Measurements from ENCODE around the gene ACOX3. TPM values are rescaled to one million over a fixed set of nuclear protein-coding genes. Genes with fewer than 3 reads are reported as not detected.

Gene ACOX3
- total and polyA plus RNA-seq, 9 of the 15 experiments (the other 6 are each of a cell fraction or from before 2014, with no cell fraction given): 0.68 to 7.3 (median 3.7) TPM

GRCh38 chr4:8439914-8440491 lies 520 bp downstream of the ACOX3 start (continued):
- TF ChIP-seq HDAC6 (IDR thresholded peaks at IDR 0.05; ENCODE audit: low read depth, low read length): no peak
- TF ChIP-seq MAFF (IDR thresholded peaks at IDR 0.05; ENCODE audit: low read length): no peak; the same call in 1 of the 2 replicates
- TF ChIP-seq TEAD1 (CRISPR knock-in tag; IDR thresholded peaks at IDR 0.05): no peak
- peak; percentile 60; the same call in 1 of the 2 replicates for TF ChIP-seq ATF4 (CRISPR knock-in tag; IDR thresholded peaks at IDR 0.05)
- TF ChIP-seq ZNF143 (CRISPR knock-in tag; IDR thresholded peaks at IDR 0.05): no peak
- TF ChIP-seq NELFE (IDR thresholded peaks at IDR 0.05; ENCODE audit: insufficient read depth, insufficient read length): no peak
- TF ChIP-seq ATF1 (CRISPR knock-in tag; IDR thresholded peaks at IDR 0.05): no peak
- TF ChIP-seq ATF1 (tag; IDR thresholded peaks at IDR 0.05): no peak
- no peak for TF ChIP-seq EWSR1 (IDR thresholded peaks at IDR 0.05; ENCODE audit: borderline replicate concordance, low read depth, partially characterized antibody)
- TF ChIP-seq RNF219 (CRISPR knock-in tag; IDR thresholded peaks at IDR 0.05): no peak
- no peak for TF ChIP-seq CCNT2 (IDR thresholded peaks at IDR 0.05; ENCODE audit: borderline replicate concordance, extremely low read depth, insufficient read length, low read depth, low read length)
- TF ChIP-seq GTF3C2 (IDR thresholded peaks at IDR 0.05; ENCODE audit: borderline replicate concordance, extremely low read depth, insufficient read length): no peak
- TF ChIP-seq MLLT1 (IDR thresholded peaks at IDR 0.05): 0 out of 4 replicates have a peak, but pooled peaks of 1 of the 2 experiments have one; percentile 18
- TF ChIP-seq CBFA2T2 (conservative IDR thresholded peaks at IDR 0.05): no peak
- TF ChIP-seq STAG1 (CRISPR knock-in tag; IDR thresholded peaks at IDR 0.05; ENCODE audit: borderline replicate concordance): no peak
- TF ChIP-seq ZNF239 (CRISPR knock-in tag; IDR thresholded peaks at IDR 0.05): no peak
- no peak for TF ChIP-seq NR4A1 (CRISPR knock-in tag; IDR thresholded peaks at IDR 0.05)
- no peak for TF ChIP-seq NR4A1 (tag; IDR thresholded peaks at IDR 0.05)

Measured in K562 (cell line).